ENCODE measurements around the gene NGLY1. TPM values are rescaled to one million over a fixed set of nuclear protein-coding genes. Genes with fewer than 3 reads are reported as not detected.

NGLY1 gene
- total and polyA plus RNA-seq, 7 experiments from 2014 or later, result 39.7 to 84.1 (median 66.2) TPM

DNA sequence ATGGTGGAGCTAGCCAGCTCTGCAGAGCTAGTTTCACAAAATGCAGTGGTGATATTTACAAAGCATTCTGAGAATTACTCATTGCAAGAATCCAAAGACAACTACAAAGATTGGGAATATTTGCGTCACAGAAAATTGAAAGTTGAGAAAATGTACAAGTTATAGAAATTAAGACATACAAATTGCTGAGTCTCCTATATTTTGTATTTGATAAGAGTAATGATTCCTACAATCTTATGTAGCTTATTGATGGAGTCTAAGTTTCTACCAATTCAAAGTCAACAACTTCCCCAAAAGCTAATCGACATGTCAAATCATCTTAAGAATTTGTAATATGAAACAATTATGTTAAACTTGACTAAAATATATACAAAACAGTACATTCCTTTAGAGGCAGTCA is 72.2 kb downstream of the NGLY1 start:
- CTCF ChIA-PET, result no interaction called here
- no peaks in the 10 kb centered on the region for H3K9me3 Mint-ChIP-seq

DNA sequence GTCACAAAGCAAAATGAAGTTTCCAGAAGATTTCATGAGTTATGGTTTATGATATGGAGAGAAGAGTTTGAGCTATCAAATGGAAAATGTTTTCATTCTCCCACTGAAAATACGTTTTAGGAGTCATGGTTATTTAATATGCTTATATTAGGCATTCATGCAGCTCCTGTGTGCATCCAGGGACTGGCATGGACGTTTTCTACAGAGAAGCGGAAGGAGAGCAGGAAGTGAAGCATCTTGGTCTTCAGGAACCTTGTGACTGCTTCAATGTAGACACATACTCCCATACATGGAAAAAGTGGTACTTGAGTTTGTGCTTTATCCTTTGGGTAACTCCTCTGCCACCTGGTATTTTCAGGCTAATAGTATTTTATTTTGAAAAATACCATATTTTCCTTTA is 75.2 kb downstream of the NGLY1 start:
- peaks cover 0 to 9% of the 10 kb centered on the region in 2 donors for H3K27me3 ChIP-seq (ENCODE audit: control insufficient read depth in 2 of 2, insufficient read depth in 2 of 2, low read length in 2 of 2)
- Mint-ChIP-seq H3K27ac (no peak overlapping the region), H3K4me3 (no peak overlapping the region), H3K36me3 (no peaks in the 10 kb centered on the region), H3K9me3 (no peaks in the 10 kb centered on the region), H3K4me1 (peaks cover 0 to 4% (median 0%) of the 10 kb centered on the region in 7 donors), H3K27me3 (peaks cover 15 to 39% (median 28%) of the 10 kb centered on the region in 5 donors)
- no peaks in the 10 kb centered on the region for H3K4me1 ChIP-seq (ENCODE audit: control insufficient read depth in 2 of 2, insufficient read depth in 2 of 2, low read length in 2 of 2)
- no peak overlapping the region for H3K27ac ChIP-seq (ENCODE audit: low read depth, low read length)
- no peaks in the 10 kb centered on the region for H3K36me3 ChIP-seq (ENCODE audit: control insufficient read depth in 2 of 3, insufficient read depth in 3 of 3, low read length in 3 of 3)
- POLR2A ChIA-PET, result no interaction called here
- CTCF ChIA-PET, result no interaction called here
- no peak for ATAC-seq
- intact Hi-C loops (cut with micrococcal nuclease), result no loop called here
- H3K4me3 ChIP-seq (ENCODE audit: low read length), result no peak overlapping the region
- no peaks in the 10 kb centered on the region for H3K9me3 ChIP-seq (ENCODE audit: control insufficient read depth in 2 of 3, low read length in 3 of 3)
- DNase-seq, result no peak

More for the DNA sequence above, 72.2 kb downstream of the NGLY1 start:
- Histone ChIP-seq H3K27ac (ENCODE audit: low read depth, low read length) (no peak overlapping the region), H3K36me3 (ENCODE audit: control insufficient read depth in 2 of 3, insufficient read depth in 3 of 3, low read length in 3 of 3) (no peaks in the 10 kb centered on the region), H3K4me1 (ENCODE audit: control insufficient read depth in 2 of 2, insufficient read depth in 2 of 2, low read length in 2 of 2) (no peaks in the 10 kb centered on the region), H3K27me3 (ENCODE audit: control insufficient read depth in 2 of 2, insufficient read depth in 2 of 2, low read length in 2 of 2) (peaks cover 0 to 9% of the 10 kb centered on the region in 2 donors), H3K4me3 (ENCODE audit: low read length) (no peak overlapping the region), H3K9me3 (ENCODE audit: control insufficient read depth in 2 of 3, low read length in 3 of 3) (no peaks in the 10 kb centered on the region)
- POLR2A ChIA-PET, result no interaction called here
- intact Hi-C loops (cut with micrococcal nuclease), result no loop called here
- Mint-ChIP-seq H3K4me1 (peaks cover 0 to 4% (median 0%) of the 10 kb centered on the region in 7 donors), H3K4me3 (no peak overlapping the region), H3K27me3 (peaks cover 5 to 32% (median 15%) of the 10 kb centered on the region in 5 donors), H3K27ac (no peak overlapping the region), H3K36me3 (no peaks in the 10 kb centered on the region)
- no peak for DNase-seq
- ATAC-seq, result no peak

DNA sequence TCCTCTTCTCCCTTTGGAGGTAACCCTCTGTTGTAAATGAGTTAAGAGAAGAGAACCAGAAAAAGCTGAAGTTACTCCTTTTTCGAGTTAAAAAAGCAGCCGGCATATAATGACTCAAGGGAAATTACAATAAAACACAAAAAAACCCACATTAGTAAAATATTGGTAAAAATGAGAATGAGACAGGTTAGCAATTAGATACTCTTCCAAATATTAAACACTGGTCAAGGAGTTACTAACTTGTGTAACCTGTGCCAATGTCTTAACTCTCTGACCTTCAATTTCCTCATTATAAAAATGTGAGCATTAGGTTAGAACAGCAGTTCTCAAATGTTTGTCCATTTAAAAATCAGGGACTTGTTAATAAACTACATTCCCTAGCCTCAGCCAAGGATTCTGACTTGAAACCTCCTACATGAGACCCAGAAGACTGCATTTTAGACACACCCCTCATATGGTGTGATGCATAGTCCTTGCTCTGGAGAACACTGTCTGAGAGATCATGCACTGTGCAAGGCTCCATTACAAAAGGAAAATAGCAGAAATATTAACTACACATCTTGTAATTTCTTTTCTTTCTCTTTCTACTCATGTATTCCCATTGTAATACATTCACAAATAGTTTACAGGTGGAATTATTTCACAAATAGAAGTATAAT is 75.8 kb downstream of the NGLY1 start:
- no peaks in the 10 kb centered on the region for H3K9me3 ChIP-seq (ENCODE audit: control insufficient read depth in 2 of 3, low read length in 3 of 3)
- no peak for DNase-seq
- no peak overlapping the region for H3K4me3 ChIP-seq (ENCODE audit: low read length)
- Mint-ChIP-seq H3K36me3 (no peaks in the 10 kb centered on the region), H3K27me3 (peaks cover 20 to 42% (median 34%) of the 10 kb centered on the region in 5 donors), H3K9me3 (no peaks in the 10 kb centered on the region), H3K4me3 (no peak overlapping the region), H3K27ac (no peak overlapping the region), H3K4me1 (peaks cover 0 to 4% (median 0%) of the 10 kb centered on the region in 7 donors)
- H3K27me3 ChIP-seq (ENCODE audit: control insufficient read depth in 2 of 2, insufficient read depth in 2 of 2, low read length in 2 of 2), result peaks cover 0 to 9% of the 10 kb centered on the region in 2 donors
- CTCF ChIA-PET, result no interaction called here
- POLR2A ChIA-PET, result no interaction called here
- ATAC-seq, result no peak
- H3K27ac ChIP-seq (ENCODE audit: low read depth, low read length), result no peak overlapping the region
- no peaks in the 10 kb centered on the region for H3K4me1 ChIP-seq (ENCODE audit: control insufficient read depth in 2 of 2, insufficient read depth in 2 of 2, low read length in 2 of 2)
- intact Hi-C loops (cut with micrococcal nuclease), result no loop called here
- no peaks in the 10 kb centered on the region for H3K36me3 ChIP-seq (ENCODE audit: control insufficient read depth in 2 of 3, insufficient read depth in 3 of 3, low read length in 3 of 3)

DNA sequence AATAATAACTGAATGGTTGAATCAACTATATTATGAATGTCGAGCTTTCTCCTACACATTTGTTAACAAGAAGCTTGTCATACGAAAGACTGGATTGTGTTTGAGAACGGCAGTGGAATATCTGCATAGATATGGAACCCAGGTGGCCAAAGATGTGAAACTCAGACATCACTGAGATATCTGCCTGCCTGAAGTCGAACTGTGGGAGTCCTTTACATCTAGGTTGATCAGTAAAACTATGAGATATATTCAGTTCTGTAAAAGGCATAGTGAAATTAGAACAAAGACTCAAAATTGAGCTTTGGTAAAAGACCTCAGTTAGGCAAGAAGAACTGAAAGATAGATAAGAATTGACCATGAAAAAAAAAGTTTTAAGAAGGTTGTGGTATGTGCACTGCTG is 77.0 kb downstream of the NGLY1 start:
- Histone ChIP-seq H3K4me3 (ENCODE audit: low read length) (no peak overlapping the region), H3K27me3 (ENCODE audit: control insufficient read depth in 2 of 2, insufficient read depth in 2 of 2, low read length in 2 of 2) (peaks cover 0 to 9% of the 10 kb centered on the region in 2 donors), H3K36me3 (ENCODE audit: control insufficient read depth in 2 of 3, insufficient read depth in 3 of 3, low read length in 3 of 3) (no peaks in the 10 kb centered on the region), H3K4me1 (ENCODE audit: control insufficient read depth in 2 of 2, insufficient read depth in 2 of 2, low read length in 2 of 2) (no peaks in the 10 kb centered on the region), H3K27ac (ENCODE audit: low read depth, low read length) (no peak overlapping the region), H3K9me3 (ENCODE audit: control insufficient read depth in 2 of 3, low read length in 3 of 3) (no peaks in the 10 kb centered on the region)
- peaks cover 20 to 42% (median 36%) of the 10 kb centered on the region in 5 donors for H3K27me3 Mint-ChIP-seq
- peaks cover 0 to 1% (median 0%) of the 10 kb centered on the region in 7 donors for H3K4me1 Mint-ChIP-seq
- DNase-seq (no peak), ATAC-seq (no peak)
- intact Hi-C loops (cut with micrococcal nuclease), result no loop called here
- ChIA-PET POLR2A (no interaction called here), CTCF (no interaction called here)
- no peaks in the 10 kb centered on the region for H3K36me3 Mint-ChIP-seq
- no peaks in the 10 kb centered on the region for H3K9me3 Mint-ChIP-seq
- H3K4me3 Mint-ChIP-seq, result no peak overlapping the region
- no peak overlapping the region for H3K27ac Mint-ChIP-seq

DNA sequence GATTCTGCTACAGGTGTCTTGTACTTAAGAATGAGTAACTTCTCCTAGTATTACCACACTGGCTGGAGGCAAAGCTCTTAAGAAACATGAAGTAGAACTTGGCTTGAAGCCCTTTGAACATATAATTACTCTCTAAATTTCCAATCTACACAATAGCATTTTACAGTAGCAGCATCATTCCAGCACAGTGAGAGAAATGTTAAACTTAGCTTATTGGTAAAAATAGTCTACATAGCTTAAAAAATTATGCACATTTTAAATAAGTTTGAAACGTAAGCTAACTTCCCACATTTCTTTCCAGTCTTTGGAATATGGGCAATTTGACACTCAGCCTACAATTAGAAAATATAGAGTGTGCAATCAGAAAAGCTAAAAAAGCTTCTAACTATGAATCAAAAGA is 85.7 kb downstream of the NGLY1 start:
- Mint-ChIP-seq H3K4me1 (no peaks in the 10 kb centered on the region), H3K27me3 (peaks cover under 1 to 8% (median 4%) of the 10 kb centered on the region in 5 donors), H3K27ac (no peak overlapping the region), H3K9me3 (peaks cover 0 to 4% (median 0%) of the 10 kb centered on the region in 11 donors), H3K4me3 (no peak overlapping the region), H3K36me3 (no peaks in the 10 kb centered on the region)
- Histone ChIP-seq H3K9me3 (ENCODE audit: control insufficient read depth in 2 of 3, low read length in 3 of 3) (no peaks in the 10 kb centered on the region), H3K4me1 (ENCODE audit: control insufficient read depth in 2 of 2, insufficient read depth in 2 of 2, low read length in 2 of 2) (no peaks in the 10 kb centered on the region), H3K4me3 (ENCODE audit: low read length) (no peak overlapping the region), H3K27me3 (ENCODE audit: control insufficient read depth in 2 of 2, insufficient read depth in 2 of 2, low read length in 2 of 2) (no peaks in the 10 kb centered on the region), H3K27ac (ENCODE audit: low read depth, low read length) (no peak overlapping the region), H3K36me3 (ENCODE audit: control insufficient read depth in 2 of 3, insufficient read depth in 3 of 3, low read length in 3 of 3) (no peaks in the 10 kb centered on the region)
- DNase-seq (no peak), ATAC-seq (no peak)
- CTCF ChIA-PET, result interaction anchor here (1.2 kb wide), 1 partner anchor 13 kb away, joined by 4 read pairs; no protein-coding TSS in a partner anchor
- POLR2A ChIA-PET, result interaction anchor here (0.9 kb wide), 1 partner anchor 31 kb away, joined by 4 read pairs; no protein-coding TSS in a partner anchor
- intact Hi-C loops (cut with micrococcal nuclease), result no loop called here

DNA sequence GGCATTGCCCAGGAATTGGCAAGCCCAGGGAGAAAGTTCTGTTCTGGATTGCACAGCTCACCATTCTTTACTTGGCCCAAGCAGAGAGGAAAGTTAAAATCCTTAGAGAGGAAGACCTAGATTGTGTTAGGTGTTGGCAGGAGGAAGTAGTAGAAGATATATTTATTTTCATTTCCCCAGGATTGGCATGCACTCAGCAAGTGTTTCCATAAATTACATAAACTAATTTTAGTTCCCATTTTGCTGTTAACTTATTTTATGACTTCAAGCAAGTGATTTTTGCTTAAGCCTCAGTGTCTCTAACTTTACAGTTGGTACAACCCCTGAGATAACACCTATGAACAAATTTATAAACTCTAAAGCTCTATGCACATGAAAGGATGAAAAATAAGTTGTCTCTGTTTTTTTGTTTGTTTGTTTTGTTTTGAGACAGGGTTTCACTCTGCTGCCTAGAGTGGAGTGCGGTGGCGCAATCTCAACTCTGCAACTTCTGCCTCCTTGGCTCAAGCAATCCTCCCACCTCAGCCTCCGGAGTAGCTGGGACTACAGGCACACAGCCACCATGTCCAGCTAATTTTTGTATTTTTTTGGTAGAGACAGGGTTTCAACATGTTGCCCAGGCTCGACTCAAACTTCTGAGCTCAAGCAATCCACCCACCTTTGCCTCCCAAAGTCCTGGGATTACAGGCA is 87.4 kb downstream of the NGLY1 start:
- H3K4me1 Mint-ChIP-seq, result peaks cover 0 to 2% (median 0%) of the 10 kb centered on the region in 7 donors
- Histone ChIP-seq H3K27me3 (ENCODE audit: control insufficient read depth in 2 of 2, insufficient read depth in 2 of 2, low read length in 2 of 2) (no peaks in the 10 kb centered on the region), H3K4me3 (ENCODE audit: low read length) (no peak overlapping the region), H3K9me3 (ENCODE audit: control insufficient read depth in 2 of 3, low read length in 3 of 3) (no peaks in the 10 kb centered on the region), H3K36me3 (ENCODE audit: control insufficient read depth in 2 of 3, insufficient read depth in 3 of 3, low read length in 3 of 3) (no peaks in the 10 kb centered on the region), H3K27ac (ENCODE audit: low read depth, low read length) (no peak overlapping the region), H3K4me1 (ENCODE audit: control insufficient read depth in 2 of 2, insufficient read depth in 2 of 2, low read length in 2 of 2) (no peaks in the 10 kb centered on the region)
- DNase-seq, result no peak
- ChIA-PET CTCF (no interaction called here), POLR2A (no interaction called here)
- peaks cover 0 to 13% (median 5%) of the 10 kb centered on the region in 5 donors for H3K27me3 Mint-ChIP-seq
- H3K27ac Mint-ChIP-seq, result no peak overlapping the region
- peaks cover 0 to 4% (median 0%) of the 10 kb centered on the region in 11 donors for H3K9me3 Mint-ChIP-seq
- no peaks in the 10 kb centered on the region for H3K36me3 Mint-ChIP-seq
- intact Hi-C loops (cut with micrococcal nuclease), result no loop called here
- ATAC-seq, result no peak
- no peak overlapping the region for H3K4me3 Mint-ChIP-seq
